ENCODE data around the gene GPR150.

The GPR150 gene

DNA sequence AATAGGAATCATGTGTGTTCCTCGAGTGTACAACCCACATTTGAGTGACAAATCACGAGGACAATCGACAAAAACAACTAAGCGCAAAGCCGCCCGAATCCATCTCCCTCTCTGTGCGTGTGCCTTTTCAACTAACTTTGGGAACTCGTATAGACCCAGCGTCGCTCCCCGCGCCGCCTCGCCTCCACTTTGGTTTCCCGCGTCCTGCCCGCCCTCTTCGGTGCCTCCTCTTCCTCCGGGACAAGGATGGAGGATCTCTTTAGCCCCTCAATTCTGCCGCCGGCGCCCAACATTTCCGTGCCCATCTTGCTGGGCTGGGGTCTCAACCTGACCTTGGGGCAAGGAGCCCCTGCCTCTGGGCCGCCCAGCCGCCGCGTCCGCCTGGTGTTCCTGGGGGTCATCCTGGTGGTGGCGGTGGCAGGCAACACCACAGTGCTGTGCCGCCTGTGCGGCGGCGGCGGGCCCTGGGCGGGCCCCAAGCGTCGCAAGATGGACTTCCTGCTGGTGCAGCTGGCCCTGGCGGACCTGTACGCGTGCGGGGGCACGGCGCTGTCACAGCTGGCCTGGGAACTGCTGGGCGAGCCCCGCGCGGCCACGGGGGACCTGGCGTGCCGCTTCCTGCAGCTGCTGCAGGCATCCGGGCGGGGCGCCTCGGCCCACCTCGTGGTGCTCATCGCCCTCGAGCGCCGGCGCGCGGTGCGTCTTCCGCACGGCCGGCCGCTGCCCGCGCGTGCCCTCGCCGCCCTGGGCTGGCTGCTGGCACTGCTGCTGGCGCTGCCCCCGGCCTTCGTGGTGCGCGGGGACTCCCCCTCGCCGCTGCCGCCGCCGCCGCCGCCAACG, at the start of gene GPR150:
GPR150 (plus strand) TSS at position 58 of the 840 bp plus-strand sequence; CDS start at position 247, 189 bp downstream.
- in situ Hi-C loops (cut with MboI; ENCODE audit: low sequenced_read_pairs): no loop called here

GRCh38 chr5:95572016-95572415, 47.9 kb upstream of the GPR150 start:
- in situ Hi-C loops (cut with MboI; ENCODE audit: low sequenced_read_pairs): no loop called here

- in situ Hi-C loops (cut with MboI; ENCODE audit: low sequenced_read_pairs): no loop called here
Observed at GRCh38 chr5:95581576-95581975, 38.3 kb upstream of the GPR150 start.

- in situ Hi-C loops (cut with MboI; ENCODE audit: low sequenced_read_pairs): no loop called here
Observed at GRCh38 chr5:95583992-95584391, 35.9 kb upstream of the GPR150 start.

DNA sequence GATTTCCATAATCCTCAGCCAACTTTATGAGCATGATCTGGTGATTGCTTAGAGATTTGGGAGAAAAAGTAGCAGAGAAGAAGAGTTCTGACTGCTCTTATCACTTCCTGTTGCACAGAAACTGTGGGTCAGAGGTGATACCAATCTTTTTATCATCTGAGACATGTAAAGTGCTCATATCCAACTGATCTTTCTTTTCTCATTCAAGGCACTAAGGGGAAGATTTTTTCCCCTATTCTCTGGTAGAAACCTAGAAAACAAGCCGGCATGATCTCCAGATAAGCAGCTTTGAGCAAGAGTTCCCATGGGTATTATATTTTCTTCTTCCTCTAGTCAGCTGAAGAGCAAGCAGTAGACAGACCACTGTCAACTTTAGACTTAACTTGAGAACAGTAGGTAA, 29.0 kb upstream of the GPR150 start:
- in situ Hi-C loops (cut with MboI; ENCODE audit: low sequenced_read_pairs): no loop called here

- in situ Hi-C loops (cut with MboI; ENCODE audit: low sequenced_read_pairs): no loop called here
Observed at GRCh38 chr5:95591490-95591901, 28.4 kb upstream of the GPR150 start.

DNA sequence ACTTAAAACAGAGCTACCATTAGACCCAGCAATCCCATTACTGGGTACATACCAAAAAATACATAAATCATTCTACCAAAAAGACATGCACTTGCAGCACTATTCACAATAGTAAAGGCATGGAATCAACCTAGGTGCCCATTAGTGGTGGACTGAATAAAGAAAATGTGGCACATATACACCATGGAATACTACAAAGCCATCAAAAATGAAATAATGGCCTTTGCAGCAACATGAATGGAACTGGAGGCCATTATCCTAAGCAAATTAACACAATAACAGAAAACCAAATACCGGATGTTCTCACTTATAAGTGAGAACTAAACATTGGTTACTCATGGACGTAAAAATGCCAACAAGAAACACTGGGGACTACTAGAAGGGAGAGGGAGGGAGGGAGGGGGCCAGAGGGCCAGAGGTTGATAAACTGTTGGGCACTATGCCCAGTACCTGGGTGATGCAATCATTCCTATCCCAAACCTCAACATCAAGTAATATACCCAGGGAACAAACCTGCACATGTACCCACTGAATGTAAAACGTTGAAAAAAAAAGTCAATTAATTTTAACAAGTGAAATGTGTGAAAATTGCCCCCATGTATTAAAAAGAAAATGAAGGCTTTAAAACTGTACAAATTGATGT, 24.5 kb upstream of the GPR150 start:
- in situ Hi-C loops (cut with MboI; ENCODE audit: low sequenced_read_pairs): no loop called here

- in situ Hi-C loops (cut with MboI; ENCODE audit: low sequenced_read_pairs): no loop called here
Observed at GRCh38 chr5:95599252-95599651, 20.6 kb upstream of the GPR150 start.

DNA sequence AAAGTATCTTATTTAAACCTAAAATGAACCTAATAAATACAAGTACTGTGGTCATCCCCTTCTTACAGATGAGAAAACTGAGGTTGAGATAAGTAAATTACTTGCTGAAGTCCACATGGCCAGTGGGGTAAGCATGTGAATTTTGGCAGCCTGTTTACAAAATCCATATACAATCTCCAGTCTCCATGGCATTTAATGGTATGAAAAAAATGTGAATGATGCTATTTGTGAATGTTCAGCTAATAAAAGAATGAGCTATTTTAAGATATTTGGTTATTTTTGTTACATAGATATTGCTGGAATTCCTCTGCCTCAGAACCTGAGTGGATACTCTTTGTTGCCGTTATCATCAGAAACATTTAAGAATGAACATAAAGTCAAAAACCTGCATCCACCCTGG, 19.3 kb upstream of the GPR150 start:
- in situ Hi-C loops (cut with MboI; ENCODE audit: low sequenced_read_pairs): no loop called here

- in situ Hi-C loops (cut with MboI; ENCODE audit: low sequenced_read_pairs): no loop called here
Observed at GRCh38 chr5:95605786-95606185, 14.1 kb upstream of the GPR150 start.

DNA sequence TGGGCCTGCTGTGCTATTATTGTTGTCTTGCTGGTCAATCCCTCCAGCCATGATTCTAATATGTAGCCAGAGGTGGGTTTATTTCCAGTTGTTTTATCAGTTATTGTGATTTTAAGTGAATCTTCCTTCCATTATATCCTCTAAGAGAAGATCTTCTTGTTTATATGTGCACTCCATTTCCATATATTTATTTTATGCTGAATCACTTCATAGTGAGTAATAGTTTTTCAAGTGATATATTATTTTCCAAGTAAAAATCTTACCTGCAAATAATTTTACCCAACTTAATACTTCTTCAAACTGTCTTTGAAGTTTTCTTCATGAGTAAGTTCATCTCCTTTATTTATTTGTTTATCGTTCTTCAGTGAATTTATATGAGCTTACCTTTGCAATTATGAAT, 13.5 kb upstream of the GPR150 start:
- in situ Hi-C loops (cut with MboI; ENCODE audit: low sequenced_read_pairs): no loop called here

DNA sequence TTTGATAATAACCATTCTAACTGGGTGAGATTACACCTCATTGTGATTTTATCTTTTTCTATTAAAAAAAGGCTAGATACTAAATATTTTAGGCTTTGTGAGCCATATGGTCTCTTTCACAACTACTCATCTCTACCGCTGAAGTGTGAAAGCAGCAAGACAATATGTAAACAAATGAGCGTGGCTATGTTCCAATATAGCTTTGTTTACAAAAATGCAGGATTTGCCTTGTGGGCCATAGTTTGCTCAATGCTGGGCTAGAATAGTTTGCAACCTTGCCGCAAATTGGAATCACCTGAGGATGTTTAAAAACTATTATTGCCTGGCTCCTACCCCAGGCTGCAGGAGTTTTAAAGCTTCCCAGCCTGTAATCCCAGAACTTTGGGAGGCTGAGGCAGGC, 10.2 kb upstream of the GPR150 start:
- in situ Hi-C loops (cut with MboI; ENCODE audit: low sequenced_read_pairs): no loop called here

GRCh38 chr5:95610546-95610945, 9.3 kb upstream of the GPR150 start:
- in situ Hi-C loops (cut with MboI; ENCODE audit: low sequenced_read_pairs): no loop called here

DNA sequence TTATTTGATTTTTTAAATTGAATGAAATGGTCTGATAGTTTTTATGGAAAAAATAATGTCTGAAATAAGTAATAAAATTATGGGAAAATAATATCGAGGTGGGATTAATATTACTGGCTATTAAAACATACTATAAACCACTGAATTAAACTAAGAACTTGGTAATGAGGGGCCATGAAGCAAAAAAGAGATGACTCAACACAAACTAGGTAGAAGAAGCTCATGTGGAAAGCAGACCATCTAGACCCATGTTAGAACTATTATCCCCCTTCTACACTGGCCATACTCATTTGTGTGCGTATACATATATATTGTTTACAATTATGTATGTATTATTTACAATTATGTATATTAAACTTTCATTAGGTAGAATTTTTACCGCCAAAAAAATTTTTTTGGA, 8.5 kb upstream of the GPR150 start:
- in situ Hi-C loops (cut with MboI; ENCODE audit: low sequenced_read_pairs): no loop called here

DNA sequence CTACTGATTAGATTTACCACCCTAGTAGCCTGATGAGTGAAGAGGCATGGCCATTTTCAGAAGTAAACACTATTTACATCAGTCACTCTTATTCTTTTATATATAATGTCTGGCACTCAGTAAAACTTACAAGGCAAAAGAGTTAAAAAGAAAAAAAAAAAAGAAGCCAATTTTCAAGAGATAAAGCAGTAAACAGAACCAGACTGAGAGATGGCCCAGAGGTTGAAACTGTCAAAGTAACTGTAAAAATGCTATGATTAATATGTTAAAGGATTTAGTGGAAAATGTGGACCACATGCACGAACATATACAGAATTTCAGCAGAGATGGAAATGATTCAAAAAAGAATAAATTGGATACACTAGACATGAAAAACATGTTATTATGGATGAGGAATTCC, 6.4 kb upstream of the GPR150 start:
- in situ Hi-C loops (cut with MboI; ENCODE audit: low sequenced_read_pairs): no loop called here

GRCh38 chr5:95615164-95615467, 4.8 kb upstream of the GPR150 start:
- in situ Hi-C loops (cut with MboI; ENCODE audit: low sequenced_read_pairs): no loop called here

GRCh38 chr5:95617057-95617456, 2.8 kb upstream of the GPR150 start:
- in situ Hi-C loops (cut with MboI; ENCODE audit: low sequenced_read_pairs): no loop called here

GRCh38 chr5:95619096-95619495, 791 bp upstream of the GPR150 start:
- in situ Hi-C loops (cut with MboI; ENCODE audit: low sequenced_read_pairs): no loop called here

DNA sequence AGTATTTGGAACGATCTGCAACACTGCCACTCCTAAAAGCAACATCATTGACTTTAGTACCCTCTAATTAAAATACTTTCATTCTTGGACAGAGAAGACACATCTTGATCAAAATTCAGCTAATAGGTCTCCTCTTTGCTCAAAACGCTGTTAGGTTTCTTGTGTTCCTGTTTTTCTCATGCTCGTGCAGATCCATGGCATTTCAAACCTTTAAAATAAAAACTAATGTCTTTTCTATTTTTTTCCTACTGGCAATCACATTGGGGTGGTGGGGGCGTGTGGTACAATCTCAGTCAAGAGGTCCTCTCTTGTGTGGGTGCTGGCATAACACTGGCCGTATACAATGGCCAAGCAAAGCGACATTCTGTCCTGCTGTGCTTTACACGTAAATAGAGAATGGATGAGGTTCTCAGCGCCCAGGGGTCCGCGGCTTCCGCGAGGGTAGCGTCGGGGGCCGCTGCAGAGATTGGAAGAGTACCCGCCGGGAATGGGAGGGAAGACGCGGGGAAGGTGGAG, 315 bp upstream of the GPR150 start:
- in situ Hi-C loops (cut with MboI; ENCODE audit: low sequenced_read_pairs): no loop called here

DNA sequence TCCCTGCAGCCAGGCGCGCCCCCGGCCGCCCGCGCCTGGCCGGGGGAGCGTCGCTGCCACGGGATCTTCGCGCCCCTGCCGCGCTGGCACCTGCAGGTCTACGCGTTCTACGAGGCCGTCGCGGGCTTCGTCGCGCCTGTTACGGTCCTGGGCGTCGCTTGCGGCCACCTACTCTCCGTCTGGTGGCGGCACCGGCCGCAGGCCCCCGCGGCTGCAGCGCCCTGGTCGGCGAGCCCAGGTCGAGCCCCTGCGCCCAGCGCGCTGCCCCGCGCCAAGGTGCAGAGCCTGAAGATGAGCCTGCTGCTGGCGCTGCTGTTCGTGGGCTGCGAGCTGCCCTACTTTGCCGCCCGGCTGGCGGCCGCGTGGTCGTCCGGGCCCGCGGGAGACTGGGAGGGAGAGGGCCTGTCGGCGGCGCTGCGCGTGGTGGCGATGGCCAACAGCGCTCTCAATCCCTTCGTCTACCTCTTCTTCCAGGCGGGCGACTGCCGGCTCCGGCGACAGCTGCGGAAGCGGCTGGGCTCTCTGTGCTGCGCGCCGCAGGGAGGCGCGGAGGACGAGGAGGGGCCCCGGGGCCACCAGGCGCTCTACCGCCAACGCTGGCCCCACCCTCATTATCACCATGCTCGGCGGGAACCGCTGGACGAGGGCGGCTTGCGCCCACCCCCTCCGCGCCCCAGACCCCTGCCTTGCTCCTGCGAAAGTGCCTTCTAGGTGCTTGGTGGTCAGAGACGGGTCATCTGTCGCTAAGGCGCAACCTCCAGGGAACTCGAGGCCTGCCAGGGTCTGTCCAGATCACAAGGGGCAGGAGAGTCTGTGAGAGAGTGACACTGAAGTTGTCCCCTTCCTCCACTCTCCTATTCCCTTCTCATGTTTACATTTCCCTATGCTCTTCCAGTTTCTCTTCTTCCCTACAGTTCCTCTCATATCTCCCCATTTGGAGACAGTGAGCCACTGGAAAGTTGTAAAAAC, 1.3 kb downstream of the GPR150 start:
- in situ Hi-C loops (cut with MboI; ENCODE audit: low sequenced_read_pairs): no loop called here

All from HL-60/S4 treated with retinoic acid at 250 ng/mL for 4 days and 3 days (cell line).